Measurements from ENCODE around the gene KATNAL1. TPM values are rescaled to one million over a fixed set of nuclear protein-coding genes. Genes with fewer than 3 reads are reported as not detected.

KATNAL1 gene
- polyA plus RNA-seq, 1 donor (not counting 4 experiments of a cell fraction or from before 2014, with no cell fraction given), result 10.1 TPM

GRCh38 chr13:30295116-30295515, 12.2 kb downstream of the KATNAL1 start:
- dilution Hi-C loops (cut with MboI; ENCODE audit: extremely low pct_ligation_motif_present, low sequenced_read_pairs), result no loop called here
- H3K27me3 ChIP-seq (ENCODE audit: control insufficient read depth, extremely low read depth, insufficient read depth, low read length), result no peaks in the 10 kb centered on the region
- H3K36me3 ChIP-seq (ENCODE audit: control insufficient read depth in 2 of 2, extremely low read depth in 1 of 2, insufficient read depth in 2 of 2, low read length in 2 of 2), result no peaks in the 10 kb centered on the region
- H3K9ac ChIP-seq (ENCODE audit: control insufficient read depth, extremely low read depth, insufficient read depth, low read length), result no peak overlapping the region
- H3K27ac ChIP-seq (ENCODE audit: control insufficient read depth, insufficient read depth, low read length), result no peak overlapping the region
- DNase-seq (ENCODE audit: low read depth, low spot score) (no peak), FAIRE-seq (no peak)
- no peaks in the 10 kb centered on the region for H3K9me1 ChIP-seq (ENCODE audit: control insufficient read depth, extremely low read depth, insufficient read depth, low read length)
- H3K79me2 ChIP-seq (ENCODE audit: control insufficient read depth, insufficient read depth, low read length), result peaks cover 63% of the 10 kb centered on the region
- H4K20me1 ChIP-seq (ENCODE audit: control insufficient read depth, extremely low read depth, insufficient read depth, low read length), result no peaks in the 10 kb centered on the region
- no peak overlapping the region for H2AFZ ChIP-seq (ENCODE audit: control insufficient read depth, low read length)
- TF ChIP-seq EZH2 (IDR thresholded peaks at IDR 0.05; ENCODE audit: low read length) (no peak), CTCF (optimal IDR thresholded peaks at IDR 0.05 in 1 of 3, IDR thresholded peaks at IDR 0.05 in 1 of 3, conservative IDR thresholded peaks at IDR 0.05 in 1 of 3; ENCODE audit: extremely low read depth in 1 of 3, insufficient read depth in 2 of 3, low read length in 3 of 3) (no peak)
- H3K4me3 ChIP-seq (ENCODE audit: control insufficient read depth in 2 of 3, extremely low read depth in 1 of 3, insufficient read depth in 2 of 3, low read depth in 1 of 3, low read length in 3 of 3), result no peak overlapping the region
- no peak overlapping the region for H3K4me2 ChIP-seq (ENCODE audit: control insufficient read depth, extremely low read depth, insufficient read depth, low read depth, low read length)
- H3K4me1 ChIP-seq (ENCODE audit: control insufficient read depth, extremely low read depth, insufficient read depth, low read length), result peaks cover 2% of the 10 kb centered on the region
- no peaks in the 10 kb centered on the region for H3K9me3 ChIP-seq (ENCODE audit: control insufficient read depth, low read depth, low read length)

- H4K20me1 ChIP-seq (ENCODE audit: control insufficient read depth, extremely low read depth, insufficient read depth, low read length), result no peaks in the 10 kb centered on the region
- no peak for FAIRE-seq
- no peak for TF ChIP-seq CTCF (optimal IDR thresholded peaks at IDR 0.05 in 1 of 3, IDR thresholded peaks at IDR 0.05 in 1 of 3, conservative IDR thresholded peaks at IDR 0.05 in 1 of 3; ENCODE audit: extremely low read depth in 1 of 3, insufficient read depth in 2 of 3, low read length in 3 of 3)
- TF ChIP-seq EZH2 (IDR thresholded peaks at IDR 0.05; ENCODE audit: low read length), result no peak
Observed at GRCh38 chr13:30294004-30294403, 13.3 kb downstream of the KATNAL1 start.

More at GRCh38 chr13:30294004-30294403, 13.3 kb downstream of the KATNAL1 start:
- Histone ChIP-seq H3K4me1 (ENCODE audit: control insufficient read depth, extremely low read depth, insufficient read depth, low read length) (peaks cover 11% of the 10 kb centered on the region), H3K4me3 (ENCODE audit: control insufficient read depth in 2 of 3, extremely low read depth in 1 of 3, insufficient read depth in 2 of 3, low read depth in 1 of 3, low read length in 3 of 3) (no peak overlapping the region), H3K79me2 (ENCODE audit: control insufficient read depth, insufficient read depth, low read length) (peaks cover 65% of the 10 kb centered on the region), H3K9ac (ENCODE audit: control insufficient read depth, extremely low read depth, insufficient read depth, low read length) (no peak overlapping the region), H3K9me1 (ENCODE audit: control insufficient read depth, extremely low read depth, insufficient read depth, low read length) (no peaks in the 10 kb centered on the region), H3K9me3 (ENCODE audit: control insufficient read depth, low read depth, low read length) (no peaks in the 10 kb centered on the region), H3K27ac (ENCODE audit: control insufficient read depth, insufficient read depth, low read length) (no peak overlapping the region), H2AFZ (ENCODE audit: control insufficient read depth, low read length) (no peak overlapping the region), H3K4me2 (ENCODE audit: control insufficient read depth, extremely low read depth, insufficient read depth, low read depth, low read length) (no peak overlapping the region), H3K27me3 (ENCODE audit: control insufficient read depth, extremely low read depth, insufficient read depth, low read length) (no peaks in the 10 kb centered on the region), H3K36me3 (ENCODE audit: control insufficient read depth in 2 of 2, extremely low read depth in 1 of 2, insufficient read depth in 2 of 2, low read length in 2 of 2) (no peaks in the 10 kb centered on the region)
- no peak for DNase-seq (ENCODE audit: low read depth, low spot score)
- dilution Hi-C loops (cut with MboI; ENCODE audit: extremely low pct_ligation_motif_present, low sequenced_read_pairs), result no loop called here
